Psoas muscle (tissue), 8 donors: Measurements from ENCODE around the gene CCT7. TPM values are rescaled to one million over a fixed set of nuclear protein-coding genes. Genes with fewer than 3 reads are reported as not detected.

Experiments
- ATAC-seq, 4 donors: fragments of 200-7000 bp; cut with Tn5 transposase; one replicate each; pipeline ENCODE4 v1.9.1; 2020; ENCODE audit warnings: moderate library complexity in 3 of 4, mild to moderate bottlenecking in 2 of 4
- DNase-seq, 2 donors: peaks; one replicate each; pipeline ENCODE4 v3.0.0-alpha.2; 2020
- H3K27ac ChIP-seq: fragments of 200-600 bp; one replicate; pipeline ENCODE4 v1.8.0; 2022
- H3K27me3 ChIP-seq, 3 donors: fragments of 200-600 bp in 1 of 3; one replicate each; pipeline versions ENCODE4 v1.6.1 to v1.8.0; 2013 to 2022; ENCODE audit warnings: low read length in 2 of 3, mild to moderate bottlenecking in 2 of 3, moderate library complexity in 1 of 3; ENCODE audit not compliant: insufficient read depth in 3 of 3
- H3K36me3 ChIP-seq, 2 donors: fragments of 200-600 bp in 1 of 2; one replicate each; pipeline versions ENCODE4 v1.6.1 to v1.8.0; 2013 to 2022; ENCODE audit warnings: low read depth in 1 of 2, mild to moderate bottlenecking in 1 of 2, moderate library complexity in 1 of 2; ENCODE audit not compliant: insufficient read depth in 1 of 2
- H3K4me1 ChIP-seq: fragments of 200-600 bp; one replicate; pipeline ENCODE4 v1.8.0; 2022
- H3K4me3 ChIP-seq: fragments of 200-600 bp; one replicate; pipeline ENCODE4 v1.8.0; 2022; ENCODE audit warnings: mild to moderate bottlenecking
- H3K9me3 ChIP-seq: fragments of 200-600 bp; one replicate; pipeline ENCODE4 v1.8.0; 2022
- WGBS, 3 donors: extraction: QIAGEN DNeasy Blood & Tissue Kit; methylation state at CpG; one replicate each; pipeline versions ENCODE4 v1.1.6 to v1.1.7; 2013; 5-methylcytosine and 5-hydroxymethylcytosine counted together
- intact Hi-C, 2 donors: fragments of 100-400 bp; cut with DNase I; formaldehyde crosslinking; loops; one replicate each; pipeline versions ENCODE4 v1.11.0 to v1.14.2; 2022
- polyA plus RNA-seq, 3 donors: library from polyadenylated mRNA; stranded (reverse); fragments of 200-250 nt; gene quantifications; one replicate each; pipeline ENCODE4 v1.2.3, GENCODE V29; 2013
- total RNA-seq, 4 donors: library from RNA; stranded (reverse); fragmentation: NEBNext Ultra II Directional in 2 of 4; extraction: Animal tissue kit (Norgen Biotek cat#: 25700) in 2 of 4; gene quantifications; one replicate each; pipeline versions ENCODE4 v1.2.1 to v1.2.4, GENCODE V29; 2021 to 2023
- TF ChIP-seq, protein P1 (sequence below): fragments of 200-600 bp; IDR thresholded peaks from one replicate; pipeline ENCODE4 v1.8.0; 2022; ENCODE audit warnings: antibody characterized with exemption
- donor health status: healthy with polysubstance abuse.
- donor health status: DM: no; HTN: no; CAD: no; lungs with moderate emphysema.
- donor health status: Bipolar disorder and iron deficiency.
- donor health status: healthy.
- donor health status: DM: yes; HTN: yes; CAD: no.
- donor health status: DM: no; HTN: no; CAD: no.
- donor health status: DM: no; HTN: no; CAD: no.
- donor health status: DM: yes; HTN: yes; CAD: no.

CCT7 gene
- total and polyA plus RNA-seq, 7 donors = 249 to 316 (median 275) TPM

DNA sequence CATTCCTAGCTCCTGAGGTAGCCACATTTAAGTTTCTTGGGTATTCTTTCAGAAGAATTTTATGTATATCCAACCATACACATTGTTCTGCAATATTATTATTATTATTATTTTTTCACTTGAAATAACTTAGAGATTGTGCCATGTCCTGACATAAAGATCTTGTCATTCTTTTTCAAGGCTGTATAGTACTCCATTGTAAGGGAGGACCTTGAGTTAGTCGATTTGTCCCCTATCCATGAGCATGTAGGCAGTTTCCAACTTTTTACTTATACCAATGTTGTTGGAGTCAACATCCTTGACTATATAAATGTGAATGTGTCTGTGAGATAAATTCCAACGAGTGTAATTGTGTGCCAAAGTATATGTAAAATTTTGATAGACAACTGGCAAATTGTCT, 60.1 kb downstream of the CCT7 start:
- H3K4me3 ChIP-seq = no peak overlapping the region
- no peaks in the 10 kb centered on the region for H3K4me1 ChIP-seq
- no peaks in the 10 kb centered on the region for H3K9me3 ChIP-seq
- no peak for ATAC-seq
- WGBS, 3 donors = 82 to 88% (median 87%) methylated on average over 2 of the region's 2 CpGs
- peaks cover 9 to 98% (median 23%) of the 10 kb centered on the region in 3 donors for H3K27me3 ChIP-seq
- intact Hi-C loops = no loop called here
- TF ChIP-seq, protein P1, sequence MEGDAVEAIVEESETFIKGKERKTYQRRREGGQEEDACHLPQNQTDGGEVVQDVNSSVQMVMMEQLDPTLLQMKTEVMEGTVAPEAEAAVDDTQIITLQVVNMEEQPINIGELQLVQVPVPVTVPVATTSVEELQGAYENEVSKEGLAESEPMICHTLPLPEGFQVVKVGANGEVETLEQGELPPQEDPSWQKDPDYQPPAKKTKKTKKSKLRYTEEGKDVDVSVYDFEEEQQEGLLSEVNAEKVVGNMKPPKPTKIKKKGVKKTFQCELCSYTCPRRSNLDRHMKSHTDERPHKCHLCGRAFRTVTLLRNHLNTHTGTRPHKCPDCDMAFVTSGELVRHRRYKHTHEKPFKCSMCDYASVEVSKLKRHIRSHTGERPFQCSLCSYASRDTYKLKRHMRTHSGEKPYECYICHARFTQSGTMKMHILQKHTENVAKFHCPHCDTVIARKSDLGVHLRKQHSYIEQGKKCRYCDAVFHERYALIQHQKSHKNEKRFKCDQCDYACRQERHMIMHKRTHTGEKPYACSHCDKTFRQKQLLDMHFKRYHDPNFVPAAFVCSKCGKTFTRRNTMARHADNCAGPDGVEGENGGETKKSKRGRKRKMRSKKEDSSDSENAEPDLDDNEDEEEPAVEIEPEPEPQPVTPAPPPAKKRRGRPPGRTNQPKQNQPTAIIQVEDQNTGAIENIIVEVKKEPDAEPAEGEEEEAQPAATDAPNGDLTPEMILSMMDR = no peak
- no peak overlapping the region for H3K27ac ChIP-seq
- no peaks in the 10 kb centered on the region for H3K36me3 ChIP-seq
- DNase-seq = no peak

DNA sequence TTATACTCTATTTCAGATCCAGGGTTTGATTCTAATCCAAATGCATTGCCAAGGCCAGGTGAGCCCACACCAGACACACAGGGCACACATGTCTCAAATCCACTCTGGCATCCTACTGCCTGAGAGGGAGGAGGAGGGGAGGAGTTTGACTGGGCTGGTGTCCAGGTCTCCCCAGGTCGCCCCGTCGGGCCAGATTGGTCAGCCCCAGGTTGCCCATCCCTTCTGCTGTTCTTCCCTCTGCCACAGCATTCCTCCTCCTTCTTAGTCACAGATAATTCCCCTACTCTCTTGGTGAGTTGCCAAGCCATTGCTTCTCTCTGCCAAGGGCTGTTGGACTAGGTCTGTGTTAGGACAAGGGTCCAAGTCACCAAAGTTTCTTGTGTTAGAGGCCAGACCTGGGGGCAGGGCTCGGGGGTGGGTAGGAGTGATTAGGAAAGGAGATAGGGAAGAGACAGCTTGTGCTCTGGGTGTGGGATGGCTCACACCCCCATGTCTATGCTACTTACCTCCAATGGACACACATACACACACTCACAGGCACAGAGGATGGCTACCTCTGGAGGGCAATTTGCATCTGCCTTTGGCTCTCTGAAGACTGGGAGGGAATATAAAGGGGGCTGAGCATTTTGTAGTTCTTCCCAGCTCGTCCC, 61.8 kb downstream of the CCT7 start:
- no peaks in the 10 kb centered on the region for H3K4me1 ChIP-seq
- 16 to 30% (median 25%) methylated on average over 5 of the region's 5 CpGs for WGBS, 3 donors
- H3K4me3 ChIP-seq = no peak overlapping the region
- TF ChIP-seq, protein P1 = no peak
- H3K9me3 ChIP-seq = no peaks in the 10 kb centered on the region
- ATAC-seq (no peak), DNase-seq (no peak)
- peaks cover 9 to 87% (median 23%) of the 10 kb centered on the region in 3 donors for H3K27me3 ChIP-seq
- no peak overlapping the region for H3K27ac ChIP-seq
- H3K36me3 ChIP-seq = no peaks in the 10 kb centered on the region
- intact Hi-C loops = no loop called here

DNA sequence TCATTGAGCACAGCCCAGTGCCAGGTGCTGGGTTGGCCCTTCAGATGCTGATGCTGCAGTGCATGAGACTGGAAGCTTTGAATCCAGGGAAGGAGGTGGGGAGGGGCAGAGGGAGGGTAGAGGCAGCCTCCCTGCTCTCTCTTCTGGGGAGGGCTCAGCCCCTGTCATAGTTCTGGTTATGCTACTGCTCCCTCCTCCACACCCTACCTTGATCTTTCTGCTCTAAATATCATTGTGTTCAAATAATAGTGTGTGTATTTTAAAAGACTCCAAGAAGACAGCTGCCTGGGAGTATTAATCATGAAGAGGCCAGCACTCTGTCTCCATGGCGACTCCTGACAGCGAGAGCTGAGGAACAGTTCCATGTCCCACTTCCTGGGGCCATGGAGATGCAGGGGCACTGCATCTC, 63.0 kb downstream of the CCT7 start:
- DNase-seq (no peak), ATAC-seq (no peak)
- TF ChIP-seq, protein P1 = no peak
- WGBS, 3 donors = 9 to 11% (median 10%) methylated on average over 2 of the region's 2 CpGs
- Histone ChIP-seq H3K4me3 (no peak overlapping the region), H3K27ac (no peak overlapping the region), H3K9me3 (no peaks in the 10 kb centered on the region), H3K36me3 (no peaks in the 10 kb centered on the region), H3K27me3 (peaks cover 9 to 84% (median 17%) of the 10 kb centered on the region in 3 donors), H3K4me1 (no peaks in the 10 kb centered on the region)
- intact Hi-C loops = no loop called here

DNA sequence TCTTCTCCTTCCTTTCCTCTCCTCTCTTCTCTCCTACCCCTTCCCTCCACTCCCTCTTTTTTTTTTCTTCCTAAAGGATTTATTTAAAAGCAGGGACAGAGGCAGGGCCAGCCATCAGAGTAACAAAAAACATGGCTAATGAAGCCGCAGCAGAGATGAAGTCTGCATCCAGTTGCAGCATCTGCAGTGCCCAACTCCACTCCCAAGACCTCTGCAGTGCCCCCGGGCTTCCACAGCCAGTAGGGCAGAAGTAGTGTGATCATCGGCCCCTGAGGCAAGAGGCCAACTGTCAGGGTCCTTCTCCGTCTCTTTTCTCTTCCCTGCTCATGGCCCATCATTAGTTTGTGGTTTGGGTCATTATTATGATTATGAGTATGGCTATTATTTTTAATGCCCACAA, 63.5 kb downstream of the CCT7 start:
- no peaks in the 10 kb centered on the region for H3K4me1 ChIP-seq
- intact Hi-C loops = no loop called here
- TF ChIP-seq, protein P1 = no peak
- no peak overlapping the region for H3K4me3 ChIP-seq
- peaks cover 9 to 80% (median 14%) of the 10 kb centered on the region in 3 donors for H3K27me3 ChIP-seq
- no peaks in the 10 kb centered on the region for H3K36me3 ChIP-seq
- no peak for DNase-seq
- WGBS, 3 donors = 41 to 57% (median 50%) methylated on average over 4 of the region's 4 CpGs
- H3K27ac ChIP-seq = no peak overlapping the region
- no peak for ATAC-seq
- H3K9me3 ChIP-seq = no peaks in the 10 kb centered on the region

DNA sequence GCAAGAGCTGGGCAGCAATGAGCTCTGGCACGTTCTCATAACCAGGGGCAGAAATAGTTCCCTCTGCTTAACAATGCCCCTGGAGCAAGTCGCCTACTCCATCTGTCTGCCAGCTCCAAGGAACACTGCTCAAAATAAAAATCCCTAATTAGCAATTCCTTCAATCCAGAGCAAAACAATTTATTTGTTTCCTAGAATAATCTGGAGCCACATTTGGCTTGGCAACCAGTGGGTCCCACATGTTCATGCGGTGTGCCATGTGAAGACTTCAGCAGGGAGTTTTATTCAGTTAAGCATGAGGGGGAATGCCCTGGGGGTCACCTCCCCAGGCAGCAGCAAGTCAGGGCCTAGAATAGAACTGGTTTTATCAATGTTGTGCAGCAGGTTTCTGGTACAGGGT, 66.8 kb downstream of the CCT7 start:
- Histone ChIP-seq H3K27ac (no peak overlapping the region), H3K4me3 (no peak overlapping the region), H3K4me1 (no peaks in the 10 kb centered on the region), H3K36me3 (no peaks in the 10 kb centered on the region), H3K9me3 (no peaks in the 10 kb centered on the region), H3K27me3 (peaks cover 0 to 47% (median under 1%) of the 10 kb centered on the region in 3 donors)
- intact Hi-C loops = no loop called here
- 58 to 67% (median 65%) methylated on average over 3 of the region's 3 CpGs for WGBS, 3 donors
- TF ChIP-seq, protein P1 = no peak
- ATAC-seq (no peak), DNase-seq (no peak)
